Left colon (tissue), 2 donors: ENCODE results near the gene SIVA1. TPM values are rescaled to one million over a fixed set of nuclear protein-coding genes. Genes with fewer than 3 reads are reported as not detected.
A peak's percentile ranks its signal among the peaks of the same experiment; 100 is the strongest.

Source experiments
- ATAC-seq: fragments of 200-7000 bp; cut with Tn5 transposase; one replicate; pipeline ENCODE4 v1.9.1; 2020; ENCODE audit warnings: mild to moderate bottlenecking, moderate library complexity
- DNase-seq, 2 donors: peaks; one replicate each; pipeline ENCODE4 v3.0.0-alpha.2; 2020
- intact Hi-C, 2 donors: fragments of 100-400 bp; cut with DNase I in 1 of 2; cut with micrococcal nuclease in 1 of 2; formaldehyde crosslinking; loops; one replicate each; pipeline versions ENCODE4 v1.11.2 to v1.14.0; 2022; cut with DNase I, micrococcal nuclease
- total RNA-seq, 2 donors: library from RNA; stranded (reverse); fragmentation: NEBNext Ultra II Directional; extraction: Animal tissue kit (Norgen Biotek cat#: 25700); gene quantifications; one replicate each; pipeline ENCODE4 v1.2.1, GENCODE V29; 2021
- donor health status: DM: no; HTN: no; CAD: no.
- donor health status: DM: yes; HTN: yes; CAD: no.

SIVA1 gene
- total RNA-seq, 2 donors from 2014 or later: 53.2 to 59.3 TPM

- intact Hi-C loops: no loop called here
- no peak for ATAC-seq
- no peak for DNase-seq
Observed at GRCh38 chr14:104731320-104732294, 21.3 kb upstream of the SIVA1 start.

- ATAC-seq: peak; percentile 84
- DNase-seq: peak; percentile 91 to 93
- intact Hi-C loops: no loop called here
Observed at GRCh38 chr14:104732355-104732804, 20.6 kb upstream of the SIVA1 start.

GRCh38 chr14:104732931-104733681 lies 19.8 kb upstream of the SIVA1 start:
- ATAC-seq (peak; percentile 80), DNase-seq (peak; percentile 82 to 87)
- intact Hi-C loops: no loop called here

GRCh38 chr14:104734051-104734587 lies 18.8 kb upstream of the SIVA1 start:
- intact Hi-C loops: no loop called here
- DNase-seq (no peak), ATAC-seq (no peak)

GRCh38 chr14:104734601-104734990 lies 18.4 kb upstream of the SIVA1 start:
- ATAC-seq: no peak

GRCh38 chr14:104734991-104735779 lies 17.8 kb upstream of the SIVA1 start:
- ATAC-seq (no peak), DNase-seq (no peak)
- intact Hi-C loops: no loop called here

More at GRCh38 chr14:104734601-104734990, 18.4 kb upstream of the SIVA1 start:
- intact Hi-C loops: no loop called here
- DNase-seq: no peak

- DNase-seq (peak in 1 of 2 donors; percentile 53), ATAC-seq (no peak)
- intact Hi-C loops: no loop called here
Observed at GRCh38 chr14:104735830-104736642, 16.9 kb upstream of the SIVA1 start.

GRCh38 chr14:104738375-104739019 lies 14.4 kb upstream of the SIVA1 start:
- no peak for ATAC-seq
- DNase-seq: no peak
- intact Hi-C loops: no loop called here

- ATAC-seq: no peak
- intact Hi-C loops: no loop called here
- no peak for DNase-seq
Observed at GRCh38 chr14:104739026-104739425, 13.9 kb upstream of the SIVA1 start.

- DNase-seq: no peak
- intact Hi-C loops: no loop called here
- ATAC-seq: peak; percentile 69
Observed at GRCh38 chr14:104739546-104740516, 13.1 kb upstream of the SIVA1 start.

- ATAC-seq (no peak), DNase-seq (no peak)
- intact Hi-C loops: no loop called here
Observed at GRCh38 chr14:104741108-104741802, 11.7 kb upstream of the SIVA1 start.

- intact Hi-C loops: no loop called here
- ATAC-seq: no peak
- no peak for DNase-seq
Observed at GRCh38 chr14:104741803-104742251, 11.1 kb upstream of the SIVA1 start.

- intact Hi-C loops: no loop called here
- DNase-seq (no peak), ATAC-seq (no peak)
Observed at GRCh38 chr14:104742586-104743455, 10.1 kb upstream of the SIVA1 start.

- intact Hi-C loops: no loop called here
- DNase-seq: no peak
- no peak for ATAC-seq
Observed at GRCh38 chr14:104743461-104744380, 9.2 kb upstream of the SIVA1 start.
